ENCODE measurements around the gene PGLYRP3.
"Not testable (repeated sequence)": the region's sequence is repeated elsewhere in the genome, so short reads cannot be mapped to it uniquely, and the experiment has no call there.

PGLYRP3 gene

DNA sequence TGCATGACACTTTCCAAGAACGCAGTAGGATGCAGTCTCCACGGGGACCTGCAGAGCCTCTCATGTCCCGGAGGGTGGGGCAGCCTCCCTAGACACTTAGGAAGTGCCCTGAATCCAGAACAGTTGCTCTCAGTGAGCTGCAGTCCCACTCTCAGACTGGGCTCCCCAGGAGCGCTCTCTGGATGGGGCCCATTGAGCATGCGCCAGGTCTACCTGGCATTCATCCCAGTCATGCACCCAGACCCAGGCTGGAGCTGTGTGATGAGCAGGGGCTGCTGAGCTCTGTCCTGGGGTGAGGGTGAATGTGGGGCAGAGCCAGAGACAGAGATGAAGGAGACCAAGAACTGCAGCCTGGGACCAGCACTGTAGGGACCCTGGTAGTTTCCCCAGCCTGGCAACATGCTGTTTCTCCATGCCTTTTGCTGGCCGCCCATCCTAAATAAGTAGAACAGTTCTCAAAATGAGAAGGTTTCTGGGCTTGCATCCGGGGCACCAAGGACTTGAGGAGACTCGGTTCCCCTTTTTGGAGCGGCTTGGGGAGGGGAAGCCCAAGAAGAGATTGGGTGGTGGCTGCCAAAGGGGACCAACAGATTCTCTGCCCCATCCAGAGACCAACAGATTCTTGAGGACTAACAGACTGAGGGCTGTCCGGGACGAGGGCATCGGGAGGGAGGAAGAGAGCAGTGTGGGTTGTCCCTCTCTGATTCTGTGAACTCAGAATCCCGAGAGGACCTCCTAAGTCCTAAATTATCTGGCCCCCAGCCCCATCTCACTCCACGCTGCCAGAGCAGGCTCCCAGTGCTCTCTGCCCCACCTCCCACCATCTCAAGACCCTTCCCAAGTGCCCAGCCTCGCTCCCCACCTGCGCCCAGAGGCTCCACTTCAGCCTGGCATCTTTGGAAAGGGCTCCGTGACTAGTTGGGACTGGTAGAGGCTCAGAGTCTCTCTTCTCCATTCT is 36.9 kb upstream of the PGLYRP3 start:
- H3K9me3 ChIP-seq (ENCODE audit: low read length), result no peaks in the 10 kb centered on the region
- no peak overlapping the region for H2AFZ ChIP-seq (ENCODE audit: low read length)
- no peaks in the 10 kb centered on the region for H3K36me3 ChIP-seq (ENCODE audit: insufficient read depth, low read length)
- no peak overlapping the region for H3K4me2 ChIP-seq (ENCODE audit: low read length)
- no peaks in the 10 kb centered on the region for H4K20me1 ChIP-seq (ENCODE audit: insufficient read depth, low read length)
- H3K9ac ChIP-seq (ENCODE audit: low read length), result no peak overlapping the region
- TF ChIP-seq EZH2 (IDR thresholded peaks at IDR 0.05; ENCODE audit: borderline replicate concordance, low read length), result no peak
- TF ChIP-seq CTCF (IDR thresholded peaks at IDR 0.05; ENCODE audit: low read length), result no peak
- no peaks in the 10 kb centered on the region for H3K27me3 ChIP-seq (ENCODE audit: insufficient read depth, low read length)
- no peaks in the 10 kb centered on the region for H3K4me1 ChIP-seq (ENCODE audit: insufficient read depth, low read length, severe bottlenecking)
- H3F3A ChIP-seq (ENCODE audit: insufficient read depth, low read length), result no peaks in the 10 kb centered on the region
- H3K9me2 ChIP-seq (ENCODE audit: low read depth, low read length), result no peaks in the 10 kb centered on the region
- no peaks in the 10 kb centered on the region for H3K79me2 ChIP-seq (ENCODE audit: insufficient read depth, low read length)
- H3K27ac ChIP-seq (ENCODE audit: low read depth, low read length, poor library complexity, severe bottlenecking), result no peak overlapping the region
- no peak overlapping the region for H3K4me3 ChIP-seq (ENCODE audit: low read depth, low read length, poor library complexity, severe bottlenecking)

GRCh38 chr1:153348511-153349362 is 36.0 kb upstream of the PGLYRP3 start, which contains the start of gene PGLYRP4:
Gene PGLYRP4, minus strand, starts transcription at chr1:153348841. Its CDS starts 909 bp downstream, at chr1:153347932.
- H3K27ac ChIP-seq (ENCODE audit: low read depth, low read length, poor library complexity, severe bottlenecking), result no peak within 1 kb of the TSS
- no peaks in the 10 kb centered on the region for H3K9me2 ChIP-seq (ENCODE audit: low read depth, low read length)
- H3K9ac ChIP-seq (ENCODE audit: low read length), result no peak within 1 kb of the TSS
- no peaks in the 10 kb centered on the region for H3K4me1 ChIP-seq (ENCODE audit: insufficient read depth, low read length, severe bottlenecking)
- H3K4me2 ChIP-seq (ENCODE audit: low read length), result no peak within 1 kb of the TSS
- H3K36me3 ChIP-seq (ENCODE audit: insufficient read depth, low read length), result no peaks in the 10 kb centered on the region
- H3K27me3 ChIP-seq (ENCODE audit: insufficient read depth, low read length), result no peaks in the 10 kb centered on the region
- TF ChIP-seq CTCF (IDR thresholded peaks at IDR 0.05; ENCODE audit: low read length) (no peak), EZH2 (IDR thresholded peaks at IDR 0.05; ENCODE audit: borderline replicate concordance, low read length) (no peak)
- H3K4me3 ChIP-seq (ENCODE audit: low read depth, low read length, poor library complexity, severe bottlenecking), result no peak within 1 kb of the TSS
- no peaks in the 10 kb centered on the region for H3K9me3 ChIP-seq (ENCODE audit: low read length)
- no peaks in the 10 kb centered on the region for H3K79me2 ChIP-seq (ENCODE audit: insufficient read depth, low read length)
- H4K20me1 ChIP-seq (ENCODE audit: insufficient read depth, low read length), result no peaks in the 10 kb centered on the region
- no peaks in the 10 kb centered on the region for H3F3A ChIP-seq (ENCODE audit: insufficient read depth, low read length)
- no peak within 1 kb of the TSS for H2AFZ ChIP-seq (ENCODE audit: low read length)

DNA sequence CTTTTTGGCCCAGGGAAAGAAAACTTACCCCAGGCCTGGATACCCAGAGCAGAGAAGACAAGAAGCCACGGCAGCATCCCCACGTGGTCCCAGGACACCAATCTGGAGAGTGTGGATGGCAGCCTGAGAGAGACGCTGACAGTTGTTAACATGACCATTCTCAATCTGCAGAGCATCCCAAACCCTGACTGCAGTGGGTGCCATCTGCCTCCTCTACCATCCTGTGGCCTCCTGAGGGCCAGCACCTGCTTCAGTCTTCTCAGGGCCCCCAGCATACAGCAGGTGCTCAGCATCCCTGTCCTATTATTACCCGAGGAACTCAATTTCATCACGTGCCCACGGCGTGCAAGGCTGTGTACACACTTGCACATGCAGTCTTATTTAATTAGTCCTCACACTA is 35.1 kb upstream of the PGLYRP3 start:
- H3K4me2 ChIP-seq (ENCODE audit: low read length), result no peak overlapping the region
- H2AFZ ChIP-seq (ENCODE audit: low read length), result no peak overlapping the region
- H3K27ac ChIP-seq (ENCODE audit: low read depth, low read length, poor library complexity, severe bottlenecking), result no peak overlapping the region
- no peak overlapping the region for H3K4me3 ChIP-seq (ENCODE audit: low read depth, low read length, poor library complexity, severe bottlenecking)
- no peak for TF ChIP-seq EZH2 (IDR thresholded peaks at IDR 0.05; ENCODE audit: borderline replicate concordance, low read length)
- TF ChIP-seq CTCF (IDR thresholded peaks at IDR 0.05; ENCODE audit: low read length), result no peak
- no peaks in the 10 kb centered on the region for H3K9me2 ChIP-seq (ENCODE audit: low read depth, low read length)
- H4K20me1 ChIP-seq (ENCODE audit: insufficient read depth, low read length), result no peaks in the 10 kb centered on the region
- H3F3A ChIP-seq (ENCODE audit: insufficient read depth, low read length), result no peaks in the 10 kb centered on the region
- H3K36me3 ChIP-seq (ENCODE audit: insufficient read depth, low read length), result no peaks in the 10 kb centered on the region
- no peaks in the 10 kb centered on the region for H3K79me2 ChIP-seq (ENCODE audit: insufficient read depth, low read length)
- no peaks in the 10 kb centered on the region for H3K27me3 ChIP-seq (ENCODE audit: insufficient read depth, low read length)
- H3K4me1 ChIP-seq (ENCODE audit: insufficient read depth, low read length, severe bottlenecking), result no peaks in the 10 kb centered on the region
- H3K9ac ChIP-seq (ENCODE audit: low read length), result no peak overlapping the region
- H3K9me3 ChIP-seq (ENCODE audit: low read length), result no peaks in the 10 kb centered on the region

GRCh38 chr1:153347049-153347448 is 34.3 kb upstream of the PGLYRP3 start:
- H3K4me1 ChIP-seq (ENCODE audit: insufficient read depth, low read length, severe bottlenecking); H3K9me3 ChIP-seq (ENCODE audit: low read length); H4K20me1 ChIP-seq (ENCODE audit: insufficient read depth, low read length); H3K36me3 ChIP-seq (ENCODE audit: insufficient read depth, low read length); H3K27me3 ChIP-seq (ENCODE audit: insufficient read depth, low read length); H3K79me2 ChIP-seq (ENCODE audit: insufficient read depth, low read length); H3K4me3 ChIP-seq (ENCODE audit: low read depth, low read length, poor library complexity, severe bottlenecking); H2AFZ ChIP-seq (ENCODE audit: low read length); H3K9me2 ChIP-seq (ENCODE audit: low read depth, low read length); H3K9ac ChIP-seq (ENCODE audit: low read length); H3K4me2 ChIP-seq (ENCODE audit: low read length); H3K27ac ChIP-seq (ENCODE audit: low read depth, low read length, poor library complexity, severe bottlenecking); H3F3A ChIP-seq (ENCODE audit: insufficient read depth, low read length): not testable (repeated sequence)

All from OCI-LY1 (cell line).